Measurements from ENCODE around the gene CEP55.

CEP55 gene

DNA sequence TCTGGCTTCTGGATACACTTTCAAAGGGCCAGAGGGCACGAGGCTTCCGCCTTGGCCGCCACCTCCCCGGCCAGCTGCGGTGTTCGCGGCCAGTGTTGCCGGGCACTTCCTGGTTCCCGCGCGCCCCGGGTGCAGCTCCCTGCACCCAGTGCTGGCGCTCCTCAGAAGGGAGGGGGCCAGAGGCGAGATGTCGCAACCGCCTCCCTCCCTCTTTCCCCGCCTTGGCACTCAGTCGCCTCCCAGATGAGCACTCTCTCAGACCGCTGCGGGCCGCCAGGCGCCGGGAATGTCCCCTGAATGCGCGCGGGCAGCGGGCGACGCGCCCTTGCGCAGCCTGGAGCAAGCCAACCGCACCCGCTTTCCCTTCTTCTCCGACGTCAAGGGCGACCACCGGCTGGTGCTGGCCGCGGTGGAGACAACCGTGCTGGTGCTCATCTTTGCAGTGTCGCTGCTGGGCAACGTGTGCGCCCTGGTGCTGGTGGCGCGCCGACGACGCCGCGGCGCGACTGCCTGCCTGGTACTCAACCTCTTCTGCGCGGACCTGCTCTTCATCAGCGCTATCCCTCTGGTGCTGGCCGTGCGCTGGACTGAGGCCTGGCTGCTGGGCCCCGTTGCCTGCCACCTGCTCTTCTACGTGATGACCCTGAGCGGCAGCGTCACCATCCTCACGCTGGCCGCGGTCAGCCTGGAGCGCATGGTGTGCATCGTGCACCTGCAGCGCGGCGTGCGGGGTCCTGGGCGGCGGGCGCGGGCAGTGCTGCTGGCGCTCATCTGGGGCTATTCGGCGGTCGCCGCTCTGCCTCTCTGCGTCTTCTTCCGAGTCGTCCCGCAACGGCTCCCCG lies 70.2 kb downstream of the CEP55 start, which contains the start of gene FFAR4:
FFAR4 (plus strand) TSS at position 231 of the 842 bp plus-strand sequence; CDS start at position 287, 56 bp downstream.
- DNase-seq (ENCODE audit: low read depth in 1 of 2, low spot score in 1 of 2): peak; percentile 80 to 83
- TF ChIP-seq, protein P1, sequence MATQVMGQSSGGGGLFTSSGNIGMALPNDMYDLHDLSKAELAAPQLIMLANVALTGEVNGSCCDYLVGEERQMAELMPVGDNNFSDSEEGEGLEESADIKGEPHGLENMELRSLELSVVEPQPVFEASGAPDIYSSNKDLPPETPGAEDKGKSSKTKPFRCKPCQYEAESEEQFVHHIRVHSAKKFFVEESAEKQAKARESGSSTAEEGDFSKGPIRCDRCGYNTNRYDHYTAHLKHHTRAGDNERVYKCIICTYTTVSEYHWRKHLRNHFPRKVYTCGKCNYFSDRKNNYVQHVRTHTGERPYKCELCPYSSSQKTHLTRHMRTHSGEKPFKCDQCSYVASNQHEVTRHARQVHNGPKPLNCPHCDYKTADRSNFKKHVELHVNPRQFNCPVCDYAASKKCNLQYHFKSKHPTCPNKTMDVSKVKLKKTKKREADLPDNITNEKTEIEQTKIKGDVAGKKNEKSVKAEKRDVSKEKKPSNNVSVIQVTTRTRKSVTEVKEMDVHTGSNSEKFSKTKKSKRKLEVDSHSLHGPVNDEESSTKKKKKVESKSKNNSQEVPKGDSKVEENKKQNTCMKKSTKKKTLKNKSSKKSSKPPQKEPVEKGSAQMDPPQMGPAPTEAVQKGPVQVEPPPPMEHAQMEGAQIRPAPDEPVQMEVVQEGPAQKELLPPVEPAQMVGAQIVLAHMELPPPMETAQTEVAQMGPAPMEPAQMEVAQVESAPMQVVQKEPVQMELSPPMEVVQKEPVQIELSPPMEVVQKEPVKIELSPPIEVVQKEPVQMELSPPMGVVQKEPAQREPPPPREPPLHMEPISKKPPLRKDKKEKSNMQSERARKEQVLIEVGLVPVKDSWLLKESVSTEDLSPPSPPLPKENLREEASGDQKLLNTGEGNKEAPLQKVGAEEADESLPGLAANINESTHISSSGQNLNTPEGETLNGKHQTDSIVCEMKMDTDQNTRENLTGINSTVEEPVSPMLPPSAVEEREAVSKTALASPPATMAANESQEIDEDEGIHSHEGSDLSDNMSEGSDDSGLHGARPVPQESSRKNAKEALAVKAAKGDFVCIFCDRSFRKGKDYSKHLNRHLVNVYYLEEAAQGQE (IDR thresholded peaks at IDR 0.05; ENCODE audit: insufficient replicate concordance, low read depth): no peak
- TF ChIP-seq GABPA (IDR thresholded peaks at IDR 0.05; ENCODE audit: low read depth) (peak; percentile 36; the same call in 1 of the 2 replicates), POLR2AphosphoS5 (IDR thresholded peaks at IDR 0.05; ENCODE audit: low read depth) (peak; percentile 51; the same call in 1 of the 2 replicates), SPI1 (IDR thresholded peaks at IDR 0.05; ENCODE audit: borderline replicate concordance, low read depth) (peak; percentile 39; the same call in 1 of the 2 replicates)
- TF ChIP-seq, protein P2, sequence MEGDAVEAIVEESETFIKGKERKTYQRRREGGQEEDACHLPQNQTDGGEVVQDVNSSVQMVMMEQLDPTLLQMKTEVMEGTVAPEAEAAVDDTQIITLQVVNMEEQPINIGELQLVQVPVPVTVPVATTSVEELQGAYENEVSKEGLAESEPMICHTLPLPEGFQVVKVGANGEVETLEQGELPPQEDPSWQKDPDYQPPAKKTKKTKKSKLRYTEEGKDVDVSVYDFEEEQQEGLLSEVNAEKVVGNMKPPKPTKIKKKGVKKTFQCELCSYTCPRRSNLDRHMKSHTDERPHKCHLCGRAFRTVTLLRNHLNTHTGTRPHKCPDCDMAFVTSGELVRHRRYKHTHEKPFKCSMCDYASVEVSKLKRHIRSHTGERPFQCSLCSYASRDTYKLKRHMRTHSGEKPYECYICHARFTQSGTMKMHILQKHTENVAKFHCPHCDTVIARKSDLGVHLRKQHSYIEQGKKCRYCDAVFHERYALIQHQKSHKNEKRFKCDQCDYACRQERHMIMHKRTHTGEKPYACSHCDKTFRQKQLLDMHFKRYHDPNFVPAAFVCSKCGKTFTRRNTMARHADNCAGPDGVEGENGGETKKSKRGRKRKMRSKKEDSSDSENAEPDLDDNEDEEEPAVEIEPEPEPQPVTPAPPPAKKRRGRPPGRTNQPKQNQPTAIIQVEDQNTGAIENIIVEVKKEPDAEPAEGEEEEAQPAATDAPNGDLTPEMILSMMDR (IDR thresholded peaks at IDR 0.05; ENCODE audit: insufficient read depth, low read length): no peak
- Histone ChIP-seq H3K27me3 (ENCODE audit: insufficient read depth, poor library complexity, severe bottlenecking) (no peaks in the 10 kb centered on the region), H3K27ac (replicated peaks) (peak within 1 kb of the TSS; percentile 20), H3K4me3 (replicated peaks; ENCODE audit: insufficient read depth, low read length) (peak within 1 kb of the TSS; percentile 51)

DNA sequence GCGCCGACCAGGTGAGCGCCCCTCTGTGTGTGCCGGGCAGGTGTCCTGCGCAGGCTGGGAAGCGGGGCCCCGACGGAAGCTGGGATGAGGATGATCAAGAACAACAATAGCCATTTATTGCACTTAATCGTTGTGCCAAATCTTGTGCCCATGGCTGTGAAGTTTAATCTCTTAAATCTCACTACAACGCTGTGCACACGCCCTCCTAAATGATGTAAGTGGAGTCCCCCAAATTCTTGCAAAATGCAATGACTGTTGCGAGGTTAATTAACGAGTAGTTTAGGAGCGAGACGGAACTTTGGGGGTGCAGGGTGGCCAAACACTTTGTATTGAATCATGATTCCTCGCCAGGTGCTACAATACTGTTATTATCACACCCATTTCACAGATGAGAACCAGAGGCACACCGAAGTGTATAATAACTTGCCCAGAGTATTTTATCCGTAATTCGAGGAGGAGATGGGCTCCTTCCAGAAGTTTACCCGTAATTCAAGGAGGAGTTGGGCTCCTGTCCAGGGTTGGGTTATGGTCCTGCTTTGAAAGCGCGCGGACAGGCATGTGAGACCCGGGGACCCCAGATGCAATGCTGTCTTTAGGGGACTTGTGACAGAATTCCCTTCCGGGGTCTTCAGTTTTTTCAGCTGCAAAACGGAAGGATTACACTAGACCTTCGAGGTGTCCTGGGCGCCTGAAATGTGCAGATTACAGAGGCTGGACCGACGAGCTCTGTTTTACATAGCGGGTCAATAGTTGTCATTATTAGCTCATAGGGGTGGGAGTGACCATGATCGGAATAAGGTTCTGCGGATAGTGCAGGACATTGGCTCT lies 71.1 kb downstream of the CEP55 start:
- TF ChIP-seq POLR2AphosphoS5 (IDR thresholded peaks at IDR 0.05; ENCODE audit: low read depth) (no peak), SPI1 (IDR thresholded peaks at IDR 0.05; ENCODE audit: borderline replicate concordance, low read depth) (no peak), GABPA (IDR thresholded peaks at IDR 0.05; ENCODE audit: low read depth) (no peak)
- TF ChIP-seq, protein P1 (IDR thresholded peaks at IDR 0.05; ENCODE audit: insufficient replicate concordance, low read depth): no peak
- TF ChIP-seq, protein P2 (IDR thresholded peaks at IDR 0.05; ENCODE audit: insufficient read depth, low read length): no peak
- H3K4me3 ChIP-seq (replicated peaks; ENCODE audit: insufficient read depth, low read length): peak overlapping the region; percentile 51
- no peaks in the 10 kb centered on the region for H3K27me3 ChIP-seq (ENCODE audit: insufficient read depth, poor library complexity, severe bottlenecking)

DNA sequence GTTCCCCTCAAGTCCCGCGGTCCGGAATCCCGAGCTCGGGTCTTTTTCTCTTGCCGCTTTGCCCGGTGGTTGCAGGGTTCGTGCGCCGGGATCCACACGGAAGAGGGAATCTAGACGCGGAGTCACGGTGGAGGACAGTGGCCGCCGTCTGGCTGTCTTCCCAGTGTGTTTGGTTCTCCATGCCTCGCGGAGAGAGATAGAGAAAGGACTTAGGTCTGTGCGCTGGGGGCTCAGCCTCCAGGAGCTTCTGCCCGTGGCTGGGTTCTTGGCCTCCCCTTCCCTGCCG lies 71.6 kb downstream of the CEP55 start:
- no peak for TF ChIP-seq POLR2AphosphoS5 (IDR thresholded peaks at IDR 0.05; ENCODE audit: low read depth)
- TF ChIP-seq, protein P2 (IDR thresholded peaks at IDR 0.05; ENCODE audit: insufficient read depth, low read length): no peak
- TF ChIP-seq, protein P1 (IDR thresholded peaks at IDR 0.05; ENCODE audit: insufficient replicate concordance, low read depth): no peak
- no peak for TF ChIP-seq GABPA (IDR thresholded peaks at IDR 0.05; ENCODE audit: low read depth)
- TF ChIP-seq SPI1 (IDR thresholded peaks at IDR 0.05; ENCODE audit: borderline replicate concordance, low read depth): no peak
- Histone ChIP-seq H3K27ac (replicated peaks) (no peak overlapping the region), H3K27me3 (ENCODE audit: insufficient read depth, poor library complexity, severe bottlenecking) (no peaks in the 10 kb centered on the region), H3K4me3 (replicated peaks; ENCODE audit: insufficient read depth, low read length) (no peak overlapping the region)
- no peak for DNase-seq (ENCODE audit: low read depth in 1 of 2, low spot score in 1 of 2)

More for the DNA sequence above, 71.1 kb downstream of the CEP55 start:
- no peak overlapping the region for H3K27ac ChIP-seq (replicated peaks)
- DNase-seq (ENCODE audit: low read depth in 1 of 2, low spot score in 1 of 2): no peak

Measured in HL-60 (cell line).